NCI-H187 (cell line): Measurements from ENCODE around the gene PPP2R2B.
"Not testable (repeated sequence)": the region's sequence is repeated elsewhere in the genome, so short reads cannot be mapped to it uniquely, and the experiment has no call there.

Experiments used
- DNase-seq, 2 experiments: peaks; one replicate each; lab custom pipeline; 2025; lab: John Stamatoyannopoulos, UW

PPP2R2B gene

GRCh38 chr5:146734936-146735577 lies 143.5 kb downstream of the PPP2R2B start:
- no peak for DNase-seq

- DNase-seq, result no peak
Measured at GRCh38 chr5:146732962-146733361, 145.6 kb downstream of the PPP2R2B start.

GRCh38 chr5:146731909-146732659 lies 146.5 kb downstream of the PPP2R2B start:
- no peak for DNase-seq

- not testable (repeated sequence) for DNase-seq
Measured at GRCh38 chr5:146728746-146729145, 149.8 kb downstream of the PPP2R2B start.

- DNase-seq, result no peak
Measured at GRCh38 chr5:146726891-146727290, 151.7 kb downstream of the PPP2R2B start.

- DNase-seq, result no peak
Measured at GRCh38 chr5:146726020-146726419, 152.5 kb downstream of the PPP2R2B start.

- DNase-seq, result no peak
Measured at GRCh38 chr5:146725025-146725424, 153.5 kb downstream of the PPP2R2B start.

GRCh38 chr5:146722361-146722779 lies 156.2 kb downstream of the PPP2R2B start:
- no peak for DNase-seq

- DNase-seq, result no peak
Measured at GRCh38 chr5:146721073-146721815, 157.3 kb downstream of the PPP2R2B start.

GRCh38 chr5:146720107-146720506 lies 158.4 kb downstream of the PPP2R2B start:
- no peak for DNase-seq

GRCh38 chr5:146719179-146719578 lies 159.4 kb downstream of the PPP2R2B start:
- DNase-seq, result no peak

GRCh38 chr5:146718609-146719008 lies 159.9 kb downstream of the PPP2R2B start:
- DNase-seq, result no peak

- no peak for DNase-seq
Measured at GRCh38 chr5:146717951-146718350, 160.6 kb downstream of the PPP2R2B start.

GRCh38 chr5:146716636-146717035 lies 161.9 kb downstream of the PPP2R2B start:
- DNase-seq, result no peak

GRCh38 chr5:146710348-146710747 lies 168.2 kb downstream of the PPP2R2B start:
- no peak for DNase-seq

- no peak for DNase-seq
Measured at GRCh38 chr5:146707316-146707715, 171.2 kb downstream of the PPP2R2B start.

- no peak for DNase-seq
Measured at GRCh38 chr5:146706321-146706972, 172.1 kb downstream of the PPP2R2B start.

GRCh38 chr5:146704949-146705665 lies 173.4 kb downstream of the PPP2R2B start:
- no peak for DNase-seq

GRCh38 chr5:146703899-146704298 lies 174.7 kb downstream of the PPP2R2B start:
- DNase-seq, result no peak

GRCh38 chr5:146703499-146703898 lies 175.1 kb downstream of the PPP2R2B start:
- no peak for DNase-seq

GRCh38 chr5:146699664-146700418 lies 178.7 kb downstream of the PPP2R2B start:
- no peak for DNase-seq
